WERI-Rb-1 (cell line): ENCODE results near the gene HOXB8.

Source experiments
- DNase-seq: peaks from one replicate; pipeline ENCODE4 v3.0.0-alpha.2; 2020
- H3K27ac ChIP-seq: fragments of 250-450 bp; sonication (Bioruptor Pico); 2 replicates; pipeline ENCODE4 v1.5.1; 2020; ENCODE audit warnings: mild to moderate bottlenecking, moderate library complexity
- H3K27me3 ChIP-seq: fragments of 250-450 bp; sonication (Bioruptor Pico); 2 replicates; pipeline ENCODE4 v1.5.1; 2021; ENCODE audit warnings: mild to moderate bottlenecking, low read depth, moderate library complexity; ENCODE audit not compliant: insufficient read depth, severe bottlenecking
- H3K36me3 ChIP-seq: fragments of 250-450 bp; sonication (Bioruptor Pico); 2 replicates; pipeline ENCODE4 v1.5.1; 2020; ENCODE audit warnings: mild to moderate bottlenecking, moderate library complexity
- H3K4me3 ChIP-seq: 2 replicates; pipeline ENCODE4 v1.5.1; 2011; ENCODE audit warnings: low read depth, mild to moderate bottlenecking, control low read depth, low read length
- H3K9me3 ChIP-seq: fragments of 250-450 bp; sonication (Bioruptor Pico); 2 replicates; pipeline ENCODE4 v1.5.1; 2021; ENCODE audit warnings: mild to moderate bottlenecking, moderate library complexity; ENCODE audit not compliant: severe bottlenecking
- CTCF ChIP-seq: IDR thresholded peaks from 2 replicates; pipeline ENCODE4 v1.5.1; 2011; ENCODE audit warnings: low read depth, mild to moderate bottlenecking, control low read depth, inconsistent platforms, low read length

Gene HOXB8

GRCh38 chr17:48592057-48592514 lies 23.0 kb downstream of the HOXB8 start:
- H3K9me3 ChIP-seq, result no peaks in the 10 kb centered on the region
- no peak overlapping the region for H3K27ac ChIP-seq
- DNase-seq, result no peak
- no peaks in the 10 kb centered on the region for H3K36me3 ChIP-seq
- no peak for TF ChIP-seq CTCF
- H3K4me3 ChIP-seq, result no peak overlapping the region
- peaks cover 95% of the 10 kb centered on the region for H3K27me3 ChIP-seq

- peaks cover 95% of the 10 kb centered on the region for H3K27me3 ChIP-seq
- H3K36me3 ChIP-seq, result no peaks in the 10 kb centered on the region
- H3K27ac ChIP-seq, result no peak overlapping the region
- peaks cover 4% of the 10 kb centered on the region for H3K9me3 ChIP-seq
- TF ChIP-seq CTCF, result no peak
- DNase-seq, result no peak
- no peak overlapping the region for H3K4me3 ChIP-seq
Measured at GRCh38 chr17:48591255-48592056, 23.6 kb downstream of the HOXB8 start.

- Histone ChIP-seq H3K36me3 (no peaks in the 10 kb centered on the region), H3K27me3 (peaks cover 95% of the 10 kb centered on the region), H3K27ac (no peak overlapping the region), H3K4me3 (no peak overlapping the region), H3K9me3 (peaks cover 6% of the 10 kb centered on the region)
- DNase-seq, result no peak
- TF ChIP-seq CTCF, result no peak
Measured at GRCh38 chr17:48590607-48591161, 24.4 kb downstream of the HOXB8 start.

DNA sequence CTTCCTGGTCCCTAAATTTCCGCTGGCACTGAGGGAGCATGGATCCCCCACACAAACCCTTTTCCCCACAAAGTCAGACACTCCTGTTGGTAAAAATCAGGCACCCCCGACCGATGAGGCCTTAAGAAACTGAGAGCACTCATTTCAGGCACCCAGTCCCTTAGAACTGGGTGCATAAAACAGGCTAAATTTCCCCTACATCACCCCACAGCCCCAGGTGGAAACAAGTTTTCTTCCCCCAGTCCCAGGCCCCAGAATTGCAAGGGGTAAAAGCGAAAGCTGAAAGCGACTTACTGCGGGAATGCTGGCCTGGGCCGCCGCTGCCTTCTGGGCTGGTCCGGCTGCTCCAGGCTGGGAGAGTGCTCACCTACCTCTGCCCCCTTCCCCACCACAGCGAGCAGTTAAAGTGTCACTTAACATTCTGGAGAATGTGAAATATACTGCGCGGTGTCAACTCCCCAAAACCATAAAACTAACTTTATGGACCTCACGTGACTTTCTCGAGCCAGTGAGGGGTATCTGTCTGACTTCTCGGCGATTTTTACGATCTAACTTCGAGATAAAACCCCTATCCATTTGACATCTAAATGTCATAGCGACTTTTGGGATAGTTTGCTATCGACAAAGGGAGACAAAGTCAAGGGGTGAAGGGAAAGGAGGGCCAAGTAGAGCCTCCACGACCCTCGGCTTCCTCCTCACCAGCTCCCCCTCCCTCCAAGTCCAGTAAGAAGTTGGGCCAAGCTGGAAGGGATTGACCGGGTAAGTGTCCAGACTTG lies 25.1 kb downstream of the HOXB8 start, which contains the start of gene HOXB3:
TSS of gene HOXB3 (minus strand) at position 411 of the 776 bp plus-strand sequence. CDS start 37,767 bp downstream, outside the sequence.
- Histone ChIP-seq H3K27ac (no peak within 1 kb of the TSS), H3K9me3 (peaks cover 6% of the 10 kb centered on the region), H3K36me3 (no peaks in the 10 kb centered on the region), H3K27me3 (peaks cover 95% of the 10 kb centered on the region), H3K4me3 (no peak within 1 kb of the TSS)
- no peak for DNase-seq
- TF ChIP-seq CTCF, result no peak

GRCh38 chr17:48589060-48589830 lies 25.8 kb downstream of the HOXB8 start:
- DNase-seq, result no peak
- H3K9me3 ChIP-seq, result peaks cover 6% of the 10 kb centered on the region
- TF ChIP-seq CTCF, result no peak
- no peak overlapping the region for H3K27ac ChIP-seq
- peaks cover 94% of the 10 kb centered on the region for H3K27me3 ChIP-seq
- H3K36me3 ChIP-seq, result no peaks in the 10 kb centered on the region
- H3K4me3 ChIP-seq, result no peak overlapping the region
